CD4-positive, alpha-beta T cell (primary cell): ENCODE results near the gene MTX1. TPM values are rescaled to one million over a fixed set of nuclear protein-coding genes. Genes with fewer than 3 reads are reported as not detected.

Experiments
- ATAC-seq: fragments of 200-7000 bp; cut with Tn5 transposase; one replicate; pipeline ENCODE4 v1.10.0; 2022; ENCODE audit warnings: mild to moderate bottlenecking; ENCODE audit not compliant: poor library complexity
- CTCF ChIA-PET: fragments of 350-600 bp; sonication (Branson Sonifier 250); formaldehyde crosslinking; loops from one replicate; lab custom pipeline; 2021; ENCODE audit warnings: antibody characterized with exemption, inconsistent platforms; lab: Charles Lee
- POLR2A ChIA-PET: fragments of 350-600 bp; sonication (Branson Sonifier 250); formaldehyde crosslinking; loops from one replicate; lab custom pipeline; 2021; ENCODE audit warnings: antibody characterized with exemption, inconsistent platforms; lab: Charles Lee
- DNase-seq, 14 experiments: peaks; one replicate each; pipeline ENCODE4 v3.0.0-alpha.2; 2013 to 2020; ENCODE audit warnings: mixed read lengths in 2 of 14
- H3K27ac ChIP-seq, 2 donors: one replicate each; pipeline versions ENCODE4 v1.5.1 to v1.7.0; 2013; ENCODE audit warnings: low read length in 2 of 2, low read depth in 1 of 2, mild to moderate bottlenecking in 1 of 2
- H3K27me3 ChIP-seq, 2 experiments: 1 replicate in 1 of 2; 2 replicates in 1 of 2; pipeline versions ENCODE4 v1.6.1 to v1.7.0; 2013; ENCODE audit warnings: low read length in 2 of 2, control low read depth in 1 of 2, mild to moderate bottlenecking in 1 of 2, moderate library complexity in 1 of 2; ENCODE audit not compliant: insufficient read depth in 2 of 2, control insufficient read depth in 1 of 2
- H3K36me3 ChIP-seq: one replicate; pipeline ENCODE4 v1.6.1; 2013; ENCODE audit warnings: low read length, control low read depth; ENCODE audit not compliant: insufficient read depth
- H3K4me1 ChIP-seq: one replicate; pipeline ENCODE4 v1.6.1; 2013; ENCODE audit warnings: low read length, control low read depth; ENCODE audit not compliant: insufficient read depth
- H3K4me3 ChIP-seq: one replicate; pipeline ENCODE4 v1.5.1; 2013; ENCODE audit warnings: mild to moderate bottlenecking, low read length, moderate library complexity
- H3K9me3 ChIP-seq, 2 experiments: 1 replicate in 1 of 2; 2 replicates in 1 of 2; pipeline versions ENCODE4 v1.6.1 to v1.7.0; 2013; ENCODE audit warnings: low read length in 2 of 2, mild to moderate bottlenecking in 2 of 2, control low read depth in 1 of 2, moderate library complexity in 1 of 2; ENCODE audit not compliant: control insufficient read depth in 1 of 2, insufficient read depth in 1 of 2
- H3K27ac Mint-ChIP-seq: one replicate; pipeline ENCODE4 v1.8.0; 2020; ENCODE audit warnings: mixed read lengths
- H3K27me3 Mint-ChIP-seq: one replicate; pipeline ENCODE4 v1.8.0; 2021; ENCODE audit warnings: mixed read lengths
- H3K36me3 Mint-ChIP-seq: one replicate; pipeline ENCODE4 v1.8.0; 2021; ENCODE audit warnings: low read depth, mixed read lengths
- H3K4me1 Mint-ChIP-seq: one replicate; pipeline ENCODE4 v1.8.0; 2021; ENCODE audit warnings: low read depth, mixed read lengths
- H3K4me3 Mint-ChIP-seq: one replicate; pipeline ENCODE4 v1.8.0; 2020; ENCODE audit warnings: mild to moderate bottlenecking, mixed read lengths
- H3K9me3 Mint-ChIP-seq: one replicate; pipeline ENCODE4 v1.8.0; 2020; ENCODE audit warnings: mixed read lengths
- CTCF ChIP-seq: fragments of 200-600 bp; IDR thresholded peaks from one replicate; pipeline ENCODE4 v1.8.0; 2022; ENCODE audit warnings: antibody characterized with exemption, mild to moderate bottlenecking
- intact Hi-C, 2 experiments: fragments of 100-400 bp; cut with DNase I in 1 of 2; cut with micrococcal nuclease in 1 of 2; formaldehyde crosslinking; loops; one replicate each; pipeline versions ENCODE4 v1.15.1 to v1.9.0; 2023 to 2025; cut with DNase I, micrococcal nuclease
- total RNA-seq, 174 experiments: library from RNA in 2 of 174; stranded (reverse) in 2 of 174; gene quantifications; one replicate each; pipeline ENCODE4 v1.2.3 and lab custom pipeline; 2021 to 2026

MTX1 gene
- total RNA-seq, 2 experiments from 2014 or later, result 19.9 to 20.7 TPM

- ATAC-seq (no peak), DNase-seq (peak in 3 of 14 experiments; percentile 2 to 24 (median 21))
- no peak for TF ChIP-seq CTCF
- intact Hi-C loops, result loop anchor here (5.0 kb wide), 2 partner anchors 63 to 143 kb away; partner anchors contain the start of gene RUSC1 (in 1 of the 2)
- H3K9me3 Mint-ChIP-seq, result no peaks in the 10 kb centered on the region
- Histone ChIP-seq H3K4me1 (peaks cover 29% of the 10 kb centered on the region), H3K27me3 (no peaks in the 10 kb centered on the region), H3K27ac (no peak overlapping the region), H3K9me3 (no peaks in the 10 kb centered on the region), H3K36me3 (peaks cover 46% of the 10 kb centered on the region), H3K4me3 (no peak overlapping the region)
- H3K4me3 Mint-ChIP-seq, result no peak overlapping the region
- H3K4me1 Mint-ChIP-seq, result peaks cover 22% of the 10 kb centered on the region
- ChIA-PET POLR2A (interaction anchor here (0.9 kb wide), 1 partner anchor 14 kb away, joined by 3 read pairs; no protein-coding TSS in a partner anchor), CTCF (no interaction called here)
- peaks cover 36% of the 10 kb centered on the region for H3K36me3 Mint-ChIP-seq
- H3K27me3 Mint-ChIP-seq, result no peaks in the 10 kb centered on the region
- H3K27ac Mint-ChIP-seq, result no peak overlapping the region
Measured at GRCh38 chr1:155179112-155180031, 29.1 kb upstream of the MTX1 start.

- no peak for TF ChIP-seq CTCF
- no peak overlapping the region for H3K27ac Mint-ChIP-seq
- CTCF ChIA-PET, result no interaction called here
- Histone ChIP-seq H3K9me3 (no peaks in the 10 kb centered on the region), H3K27me3 (no peaks in the 10 kb centered on the region), H3K4me1 (peaks cover 8% of the 10 kb centered on the region), H3K27ac (no peak overlapping the region), H3K36me3 (peaks cover 49% of the 10 kb centered on the region), H3K4me3 (no peak overlapping the region)
- H3K27me3 Mint-ChIP-seq, result no peaks in the 10 kb centered on the region
- H3K4me1 Mint-ChIP-seq, result peaks cover 5% of the 10 kb centered on the region
- ATAC-seq (no peak), DNase-seq (no peak)
- H3K4me3 Mint-ChIP-seq, result no peak overlapping the region
- H3K9me3 Mint-ChIP-seq, result no peaks in the 10 kb centered on the region
- peaks cover 33% of the 10 kb centered on the region for H3K36me3 Mint-ChIP-seq
- intact Hi-C loops, result no loop called here
- POLR2A ChIA-PET, result no interaction called here
Measured at GRCh38 chr1:155181371-155182051, 27.0 kb upstream of the MTX1 start.

- no peaks in the 10 kb centered on the region for H3K27me3 ChIP-seq
Measured at GRCh38 chr1:155182052-155182550, 26.4 kb upstream of the MTX1 start.

More at GRCh38 chr1:155182052-155182550, 26.4 kb upstream of the MTX1 start:
- Mint-ChIP-seq H3K36me3 (peaks cover 30% of the 10 kb centered on the region), H3K4me3 (no peak overlapping the region), H3K27me3 (no peaks in the 10 kb centered on the region), H3K27ac (no peak overlapping the region), H3K9me3 (no peaks in the 10 kb centered on the region), H3K4me1 (no peaks in the 10 kb centered on the region)
- H3K4me3 ChIP-seq, result no peak overlapping the region
- H3K36me3 ChIP-seq, result peaks cover 45% of the 10 kb centered on the region
- no peaks in the 10 kb centered on the region for H3K9me3 ChIP-seq
- H3K27ac ChIP-seq, result no peak overlapping the region
- no peak for ATAC-seq
- POLR2A ChIA-PET, result no interaction called here
- peaks cover 2% of the 10 kb centered on the region for H3K4me1 ChIP-seq
- intact Hi-C loops, result no loop called here
- DNase-seq, result no peak
- no peak for TF ChIP-seq CTCF
- CTCF ChIA-PET, result no interaction called here
